SJSA1 (cell line): ENCODE data around the gene PFKFB2. TPM values are rescaled to one million over a fixed set of nuclear protein-coding genes. Genes with fewer than 3 reads are reported as not detected.

Experiments
- DNase-seq, 2 experiments: peaks; one replicate each; pipeline ENCODE4 v3.0.0-alpha.2; 2015 to 2020; ENCODE audit warnings: low spot score in 2 of 2, low read depth in 1 of 2
- H3K27ac ChIP-seq: fragments of 250-450 bp; sonication (Bioruptor Pico); 2 replicates; pipeline ENCODE4 v1.5.1; 2020; ENCODE audit warnings: mild to moderate bottlenecking, moderate library complexity
- H3K27me3 ChIP-seq: fragments of 250-450 bp; sonication (Bioruptor Pico); replicated peaks from 2 replicates; pipeline ENCODE4 v1.5.1; 2020; ENCODE audit warnings: mild to moderate bottlenecking, moderate library complexity
- H3K36me3 ChIP-seq: fragments of 250-450 bp; sonication (Bioruptor Pico); 2 replicates; pipeline ENCODE4 v1.5.1; 2020; ENCODE audit warnings: mild to moderate bottlenecking
- H3K4me1 ChIP-seq: fragments of 250-450 bp; sonication (Bioruptor Pico); replicated peaks from 2 replicates; pipeline ENCODE4 v1.6.1; 2021; ENCODE audit warnings: mild to moderate bottlenecking
- H3K4me3 ChIP-seq: fragments of 250-450 bp; sonication (Bioruptor Pico); 2 replicates; pipeline ENCODE4 v1.5.1; 2020; ENCODE audit warnings: mild to moderate bottlenecking
- H3K9me3 ChIP-seq: fragments of 250-450 bp; sonication (Bioruptor Pico); replicated peaks from 2 replicates; pipeline ENCODE4 v1.5.1; 2020; ENCODE audit warnings: mild to moderate bottlenecking
- total RNA-seq: library from RNA; depleted of rRNA; stranded (reverse); fragments of >200 nt; shearing (Covaris generic); gene quantifications from 2 replicates; pipeline ENCODE4 v1.2.3, GENCODE V29; 2014

The PFKFB2 gene
- total RNA-seq, 1 experiment from 2014 or later: 3.8 TPM

DNA sequence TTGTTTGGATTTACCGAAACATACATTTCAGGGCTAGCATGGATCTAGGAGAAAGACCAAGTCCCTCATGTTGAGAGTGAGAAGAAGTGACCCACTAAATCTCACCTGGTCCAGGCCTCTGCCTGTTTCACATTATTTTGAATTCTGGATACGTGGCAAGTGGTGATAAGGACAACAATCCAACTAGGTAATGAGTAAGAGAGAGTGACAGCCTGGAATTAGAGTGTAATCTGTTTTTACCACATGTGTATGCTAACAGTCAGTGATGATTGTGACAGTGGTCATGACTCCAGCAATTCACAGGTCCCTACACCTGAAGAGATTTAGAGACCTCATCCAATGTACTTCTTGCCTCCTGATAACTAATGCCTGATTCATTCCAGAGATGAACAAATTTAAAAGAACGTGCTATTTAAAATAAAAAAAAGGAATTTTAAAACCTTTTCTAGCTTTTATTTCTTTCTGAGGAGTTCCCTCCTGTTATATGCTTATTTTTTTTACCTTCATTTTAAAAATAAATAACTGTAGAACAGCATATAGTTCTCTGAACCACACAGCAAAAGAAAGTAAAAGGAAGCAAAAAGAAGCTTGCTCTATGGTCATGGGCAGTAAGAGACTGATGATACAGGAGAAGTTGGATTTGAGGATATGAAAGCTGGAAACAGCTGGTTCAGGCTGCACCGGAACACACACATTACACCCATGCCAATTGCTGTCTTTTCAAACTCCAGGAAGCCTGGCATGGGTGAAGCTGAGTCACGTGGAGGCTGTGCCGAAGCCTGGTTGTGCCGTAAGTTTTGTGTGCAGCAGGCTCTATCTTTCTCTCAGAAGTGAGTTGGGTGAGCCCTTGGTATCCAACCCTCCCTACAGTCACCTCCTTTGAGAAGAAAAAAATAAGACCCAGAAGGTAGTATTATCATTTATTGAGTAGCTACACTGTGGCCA, 35.2 kb upstream of the PFKFB2 start:
- DNase-seq: no peak
- Histone ChIP-seq H3K4me3 (no peak overlapping the region), H3K4me1 (peaks cover 13% of the 10 kb centered on the region), H3K36me3 (no peaks in the 10 kb centered on the region), H3K9me3 (no peaks in the 10 kb centered on the region), H3K27me3 (no peaks in the 10 kb centered on the region), H3K27ac (no peak overlapping the region)

DNA sequence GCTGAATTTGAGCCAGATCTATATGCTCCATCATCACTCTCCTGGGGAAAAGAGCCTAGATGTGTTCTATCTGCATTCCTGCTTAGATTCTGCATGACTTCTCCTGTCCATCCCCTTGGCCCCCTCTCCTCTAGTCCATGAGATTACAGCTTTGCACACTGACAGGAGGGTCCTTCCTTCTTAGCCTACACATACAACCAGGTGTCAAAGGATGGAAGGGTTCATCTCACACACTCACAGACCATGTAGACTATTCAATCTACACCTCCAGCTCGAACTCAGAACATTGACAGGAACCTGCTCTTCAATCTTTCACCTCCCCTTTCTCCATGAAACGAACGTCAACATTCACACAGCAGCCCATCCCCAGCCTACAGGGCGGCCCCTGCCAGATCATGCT, 34.4 kb upstream of the PFKFB2 start:
- no peaks in the 10 kb centered on the region for H3K27me3 ChIP-seq

DNA sequence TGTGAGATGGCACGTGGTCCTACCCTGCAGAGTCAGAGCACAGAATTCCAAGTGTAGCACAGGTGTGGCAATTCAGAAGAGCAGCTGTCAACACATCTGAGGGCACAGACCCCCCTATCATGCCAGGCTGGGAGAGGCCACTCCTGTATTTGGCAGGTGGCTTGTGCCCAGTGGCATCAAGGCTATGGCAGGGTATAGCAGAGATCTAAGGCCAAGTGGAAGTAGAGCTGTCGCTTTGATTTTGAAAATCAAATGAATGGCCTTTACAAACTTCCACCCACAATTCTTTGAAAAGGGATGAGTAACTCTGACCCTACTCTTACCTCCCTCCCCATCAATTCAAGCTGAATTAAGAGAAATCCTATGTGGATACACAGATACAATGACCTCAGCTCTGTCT, 33.9 kb upstream of the PFKFB2 start:
- DNase-seq: no peak
- Histone ChIP-seq H3K9me3 (no peaks in the 10 kb centered on the region), H3K27ac (no peak overlapping the region), H3K4me1 (peaks cover 13% of the 10 kb centered on the region), H3K4me3 (no peak overlapping the region), H3K36me3 (no peaks in the 10 kb centered on the region), H3K27me3 (no peaks in the 10 kb centered on the region)

More for the DNA sequence above, 34.4 kb upstream of the PFKFB2 start:
- Histone ChIP-seq H3K27ac (no peak overlapping the region), H3K4me3 (no peak overlapping the region), H3K36me3 (no peaks in the 10 kb centered on the region), H3K4me1 (peaks cover 13% of the 10 kb centered on the region), H3K9me3 (no peaks in the 10 kb centered on the region)
- no peak for DNase-seq

DNA sequence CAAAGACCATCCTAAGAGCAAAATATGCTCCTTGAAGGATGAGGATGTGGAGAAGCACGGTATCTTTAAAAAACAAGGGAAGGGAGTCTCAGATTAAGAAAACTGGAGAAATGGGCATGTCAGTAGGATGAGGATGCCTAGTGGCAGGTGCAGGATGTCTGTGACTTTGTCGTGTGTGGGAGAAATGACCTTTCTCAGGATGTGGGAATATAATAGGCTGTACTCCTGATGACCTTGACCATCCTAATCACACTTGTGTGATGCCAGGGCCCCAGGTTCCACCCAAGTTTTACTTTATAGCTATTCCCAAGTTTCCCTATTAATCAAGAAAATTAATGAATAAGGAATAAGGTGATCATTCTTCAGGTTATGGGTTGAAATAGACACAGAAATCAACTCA, 33.4 kb upstream of the PFKFB2 start:
- no peaks in the 10 kb centered on the region for H3K9me3 ChIP-seq
- H3K27me3 ChIP-seq: no peaks in the 10 kb centered on the region
- no peaks in the 10 kb centered on the region for H3K36me3 ChIP-seq
- no peak overlapping the region for H3K4me3 ChIP-seq
- no peak for DNase-seq
- H3K4me1 ChIP-seq: peaks cover 17% of the 10 kb centered on the region
- H3K27ac ChIP-seq: no peak overlapping the region

DNA sequence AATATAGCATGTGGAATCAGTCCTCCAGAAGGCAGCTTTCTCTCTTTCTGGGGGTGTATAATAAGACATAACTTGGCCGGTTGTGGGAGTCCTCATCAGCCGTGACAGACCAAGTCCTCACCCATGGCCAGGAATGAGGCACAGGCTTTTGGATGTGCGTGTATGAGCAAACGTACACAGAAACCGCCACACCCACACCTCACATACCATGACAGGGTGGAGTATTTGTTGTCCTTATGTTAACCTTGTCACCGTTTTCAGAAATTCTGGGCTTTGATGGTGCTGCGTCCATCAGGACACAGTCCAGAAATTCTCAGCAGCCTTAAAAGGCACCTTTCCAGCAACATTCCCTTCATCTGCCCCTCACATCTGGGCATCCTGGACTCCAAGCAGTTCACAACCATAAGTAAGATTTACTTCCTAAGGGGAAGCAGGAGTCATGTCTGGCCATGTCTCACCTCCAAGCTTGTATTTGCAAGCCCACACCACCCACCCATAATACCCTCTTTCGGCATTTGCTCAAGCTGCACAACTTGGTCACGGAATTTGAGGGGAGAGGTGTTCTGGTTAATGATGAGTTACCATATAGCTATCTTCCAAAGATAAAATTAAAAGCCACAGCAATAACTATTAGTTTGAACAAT, 32.9 kb upstream of the PFKFB2 start:
- no peak for DNase-seq
- Histone ChIP-seq H3K27me3 (no peaks in the 10 kb centered on the region), H3K4me1 (peaks cover 20% of the 10 kb centered on the region), H3K27ac (no peak overlapping the region), H3K36me3 (no peaks in the 10 kb centered on the region), H3K4me3 (no peak overlapping the region), H3K9me3 (no peaks in the 10 kb centered on the region)

DNA sequence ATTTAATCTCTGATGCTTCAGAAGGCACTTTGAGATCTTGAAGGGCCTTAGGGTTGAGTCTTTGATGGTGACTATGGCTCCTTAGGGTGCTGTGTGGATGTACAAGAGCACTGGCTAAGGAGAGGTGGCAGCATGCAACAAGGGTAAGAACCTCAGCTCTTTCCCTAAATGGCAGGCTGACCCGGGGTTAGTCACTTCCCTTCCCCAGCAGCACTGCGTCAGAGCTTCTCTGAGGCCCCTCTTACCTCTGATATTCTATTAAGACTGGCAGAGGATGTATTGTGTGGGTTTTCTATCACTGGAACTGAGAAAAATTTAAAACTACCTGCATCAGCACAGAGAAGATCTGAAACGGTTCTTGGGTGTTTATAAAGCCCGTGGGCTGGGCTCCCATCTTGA, 32.4 kb upstream of the PFKFB2 start:
- Histone ChIP-seq H3K9me3 (no peaks in the 10 kb centered on the region), H3K27me3 (no peaks in the 10 kb centered on the region), H3K27ac (no peak overlapping the region), H3K4me3 (no peak overlapping the region), H3K36me3 (no peaks in the 10 kb centered on the region), H3K4me1 (peaks cover 26% of the 10 kb centered on the region)
- no peak for DNase-seq

DNA sequence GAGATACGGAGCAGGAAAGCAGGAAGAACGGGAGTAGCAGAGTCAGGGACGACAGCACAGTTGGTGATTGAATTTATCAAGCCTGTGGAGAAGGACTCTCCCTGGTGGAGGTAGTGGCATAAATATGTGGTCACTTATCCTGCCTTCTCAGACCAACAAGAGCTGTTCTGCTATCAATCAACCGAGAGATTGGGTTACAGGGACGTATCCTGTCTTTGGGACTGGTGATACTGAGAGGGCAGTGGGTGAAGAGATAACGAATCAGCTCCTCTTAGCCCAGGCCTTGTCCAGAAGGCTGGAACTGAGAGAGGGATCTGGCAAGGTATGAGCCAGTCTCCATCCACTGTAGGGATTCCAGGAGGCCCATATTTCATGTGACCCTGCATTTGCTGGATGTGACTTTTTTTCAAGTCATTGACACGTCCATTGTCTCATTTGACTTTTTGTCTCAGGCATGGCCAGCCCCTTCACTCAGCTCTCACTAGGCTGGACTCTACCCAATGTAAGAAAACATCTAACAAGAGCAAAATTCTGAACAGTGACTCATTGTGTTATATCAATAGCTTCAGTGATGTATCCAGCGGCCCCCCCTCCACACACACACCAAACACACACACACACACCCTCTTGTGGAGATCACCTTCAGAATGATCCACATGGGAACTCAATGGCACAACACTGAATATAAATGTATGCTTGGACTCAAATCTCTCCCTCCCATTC, 31.8 kb upstream of the PFKFB2 start:
- Histone ChIP-seq H3K4me1 (peaks cover 32% of the 10 kb centered on the region), H3K27me3 (no peaks in the 10 kb centered on the region), H3K36me3 (no peaks in the 10 kb centered on the region), H3K9me3 (no peaks in the 10 kb centered on the region), H3K27ac (no peak overlapping the region), H3K4me3 (no peak overlapping the region)
- no peak for DNase-seq

DNA sequence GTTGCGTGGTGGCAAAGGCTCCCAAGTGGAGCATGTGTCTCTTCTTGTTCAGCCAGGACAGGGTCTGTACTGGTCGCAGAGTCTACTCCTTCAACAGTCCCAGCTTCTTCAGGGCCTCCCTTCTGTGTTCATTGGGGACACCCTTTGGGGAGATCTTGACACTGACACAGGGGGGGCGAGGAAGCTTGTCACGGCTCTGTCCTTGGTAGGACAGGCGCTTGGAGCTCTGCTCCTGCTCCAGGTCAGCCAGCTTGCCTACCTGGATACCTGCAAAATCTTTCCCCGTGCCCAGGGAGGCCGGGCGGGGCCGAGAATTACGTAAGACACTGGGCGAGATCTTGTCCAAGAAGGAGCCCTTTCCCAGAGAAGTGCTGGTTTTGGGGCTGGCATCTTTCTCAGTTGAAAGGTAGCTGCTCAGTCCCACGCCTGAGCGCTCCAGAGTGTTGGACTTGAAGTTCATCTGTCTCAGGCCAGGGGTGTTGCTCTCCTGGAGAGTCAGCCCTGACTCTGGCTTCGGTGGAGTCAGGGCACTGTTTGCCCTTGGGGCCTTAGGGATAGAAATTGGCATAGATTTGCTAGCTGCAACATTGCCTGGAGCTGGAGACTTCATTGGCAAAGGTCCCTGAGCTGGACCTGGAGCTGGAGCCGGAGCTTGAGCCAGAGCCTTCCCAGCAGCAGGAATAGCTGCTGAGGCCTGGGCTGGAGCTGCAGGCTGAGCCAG, 31.0 kb upstream of the PFKFB2 start:
- no peaks in the 10 kb centered on the region for H3K36me3 ChIP-seq
- H3K9me3 ChIP-seq: no peaks in the 10 kb centered on the region
- H3K4me1 ChIP-seq: peaks cover 39% of the 10 kb centered on the region
- H3K27ac ChIP-seq: no peak overlapping the region
- no peak overlapping the region for H3K4me3 ChIP-seq
- no peaks in the 10 kb centered on the region for H3K27me3 ChIP-seq
- no peak for DNase-seq

DNA sequence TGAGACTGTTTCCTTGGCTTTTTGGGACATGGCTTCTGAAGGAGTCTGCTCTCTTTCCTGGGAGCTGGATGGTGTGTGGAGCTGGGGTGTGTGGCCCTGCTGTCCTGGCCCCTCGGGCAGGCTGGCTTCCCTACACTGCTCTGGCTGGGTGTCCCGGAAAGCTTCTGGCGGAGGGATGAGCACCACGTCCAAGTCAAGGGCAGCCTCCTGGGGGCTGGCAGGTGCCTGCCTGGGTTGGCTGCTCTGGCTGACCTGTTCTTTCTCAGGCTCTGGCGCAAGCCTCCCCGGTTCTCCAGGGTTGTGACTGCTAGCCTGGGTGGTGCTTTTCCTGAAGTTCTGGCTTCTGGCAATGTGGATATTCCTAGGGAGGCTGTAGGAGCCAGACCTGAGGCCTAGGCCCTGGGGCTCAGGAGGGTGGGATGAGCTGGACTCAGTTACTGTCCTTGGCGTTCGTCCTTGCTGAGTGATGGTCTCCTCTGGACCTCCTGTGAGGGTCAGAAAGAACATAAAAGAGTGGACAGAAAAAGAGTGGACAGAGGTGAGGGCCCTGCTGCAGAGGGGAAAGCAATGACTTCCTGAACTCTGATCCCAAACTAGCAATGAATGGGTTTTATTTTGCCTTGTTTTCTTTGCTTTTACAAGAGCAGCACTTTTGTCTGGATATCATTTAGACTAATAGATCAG, 29.9 kb upstream of the PFKFB2 start:
- Histone ChIP-seq H3K27me3 (no peaks in the 10 kb centered on the region), H3K4me3 (no peak overlapping the region), H3K4me1 (peaks cover 46% of the 10 kb centered on the region), H3K9me3 (no peaks in the 10 kb centered on the region), H3K27ac (no peak overlapping the region), H3K36me3 (no peaks in the 10 kb centered on the region)
- DNase-seq: no peak

DNA sequence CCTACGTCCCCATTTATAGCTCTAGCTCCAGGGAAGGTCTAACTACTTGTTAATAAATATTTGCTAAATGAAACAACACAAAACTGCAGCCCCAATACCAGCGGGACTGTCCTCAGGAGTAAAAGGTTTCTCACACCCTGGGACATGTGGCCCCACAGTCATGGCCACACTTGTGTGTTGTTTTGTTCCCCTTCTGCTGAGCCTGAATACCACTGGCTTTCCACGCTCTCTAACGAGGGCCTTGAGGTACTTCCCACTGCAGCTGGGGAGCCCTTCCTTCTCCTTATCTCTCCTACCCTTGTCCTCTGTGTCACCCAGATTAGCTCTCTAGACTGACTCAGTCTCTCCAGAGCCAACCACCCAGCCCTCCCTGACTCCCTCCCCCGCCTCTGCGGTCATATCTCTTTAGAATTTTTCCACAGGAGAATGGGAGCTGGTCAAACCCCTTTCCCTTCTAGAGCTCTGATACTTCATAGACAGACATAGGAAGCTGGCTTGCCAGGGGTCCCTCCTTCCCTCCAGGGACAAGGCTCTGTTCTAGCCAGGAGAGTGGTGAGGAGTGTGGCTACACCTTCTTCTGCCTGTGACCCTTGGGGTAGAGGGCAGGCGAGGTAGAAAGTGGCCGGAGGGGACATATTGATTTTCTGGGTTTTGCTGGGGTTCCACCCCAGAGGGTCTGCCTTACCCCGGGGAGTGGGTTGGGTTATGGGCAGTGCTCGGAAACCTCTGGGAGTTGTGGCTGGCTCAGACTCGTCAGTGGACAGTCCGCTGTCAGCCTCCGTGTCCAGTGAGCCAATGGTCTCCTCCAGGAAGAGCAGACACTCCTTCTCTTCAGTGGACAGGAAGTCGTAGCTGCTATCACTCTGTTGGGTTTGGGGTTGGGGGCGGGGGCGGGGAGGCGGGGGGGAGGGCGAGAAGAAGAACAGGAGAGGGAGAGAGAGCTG, 28.6 kb upstream of the PFKFB2 start:
- no peak for DNase-seq
- peaks cover 49% of the 10 kb centered on the region for H3K4me1 ChIP-seq
- no peak overlapping the region for H3K27ac ChIP-seq
- no peaks in the 10 kb centered on the region for H3K9me3 ChIP-seq
- no peak overlapping the region for H3K4me3 ChIP-seq
- H3K36me3 ChIP-seq: no peaks in the 10 kb centered on the region
- H3K27me3 ChIP-seq: no peaks in the 10 kb centered on the region

DNA sequence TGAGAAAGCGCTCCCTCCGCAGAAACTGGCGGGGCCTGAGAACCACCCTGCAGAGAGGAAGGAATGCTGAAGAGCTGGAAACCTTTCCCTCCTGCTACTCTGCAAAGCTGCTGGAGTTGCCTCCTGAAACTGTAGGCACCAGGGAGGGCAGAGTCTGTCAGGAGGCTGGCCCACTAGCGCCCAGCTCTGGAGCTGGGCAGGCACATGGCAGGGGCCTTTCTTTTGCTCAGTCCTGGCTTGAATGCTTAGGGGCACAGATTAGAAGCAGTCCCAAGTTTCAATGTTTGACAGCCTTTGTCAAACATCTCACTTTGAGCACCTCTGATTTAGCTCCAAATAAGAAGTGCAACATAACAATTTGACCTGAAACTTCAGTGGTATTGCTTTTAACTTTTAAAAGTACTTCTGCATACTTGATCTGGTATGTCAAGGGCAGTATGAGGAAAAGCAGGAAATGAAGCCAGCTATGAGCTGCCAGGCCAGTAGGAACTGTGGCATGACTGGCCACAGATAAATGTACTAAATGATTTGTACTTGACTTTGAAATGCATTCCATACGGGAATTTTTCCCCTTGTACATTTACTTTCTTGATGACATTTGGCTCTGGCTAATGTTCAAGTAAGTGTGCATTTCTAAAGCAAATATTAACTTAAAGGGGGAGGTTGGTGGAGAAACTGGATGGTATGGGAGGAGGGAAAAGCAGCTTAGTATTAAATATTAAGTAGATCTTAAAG, 27.8 kb upstream of the PFKFB2 start:
- no peaks in the 10 kb centered on the region for H3K9me3 ChIP-seq
- no peak for DNase-seq
- H3K4me1 ChIP-seq: peaks cover 55% of the 10 kb centered on the region
- H3K27ac ChIP-seq: no peak overlapping the region
- H3K27me3 ChIP-seq: no peaks in the 10 kb centered on the region
- no peak overlapping the region for H3K4me3 ChIP-seq
- no peaks in the 10 kb centered on the region for H3K36me3 ChIP-seq

DNA sequence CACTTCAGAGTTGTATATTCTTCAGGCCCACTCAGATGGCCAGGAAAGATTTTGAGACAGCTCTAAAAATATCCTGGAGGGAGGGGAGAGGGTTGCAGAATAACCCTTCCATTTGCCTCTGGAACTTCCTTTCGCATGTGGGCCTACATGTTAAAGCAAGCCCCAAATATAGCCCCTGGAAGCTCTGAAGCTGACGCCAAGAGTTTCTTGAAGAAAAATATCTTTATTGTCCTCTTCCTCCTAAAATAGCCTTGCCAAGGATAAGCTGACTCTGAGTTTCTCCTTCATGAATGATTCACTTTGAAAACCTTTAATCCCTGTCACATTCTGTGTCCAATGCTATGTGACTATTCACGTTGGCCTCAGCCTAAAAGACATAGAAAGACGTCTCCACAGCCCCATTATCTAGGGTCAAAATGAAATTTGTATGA, 27.0 kb upstream of the PFKFB2 start:
- Histone ChIP-seq H3K36me3 (no peaks in the 10 kb centered on the region), H3K4me1 (peaks cover 48% of the 10 kb centered on the region)

More for the DNA sequence above, 27.0 kb upstream of the PFKFB2 start:
- no peak for DNase-seq
- H3K27ac ChIP-seq: 0 out of 2 replicates have a peak overlapping the region, but pooled peaks have one; percentile 7
- no peak overlapping the region for H3K4me3 ChIP-seq
- no peaks in the 10 kb centered on the region for H3K27me3 ChIP-seq
- H3K9me3 ChIP-seq: no peaks in the 10 kb centered on the region
